ENCODE data around the gene COX19. TPM values are rescaled to one million over a fixed set of nuclear protein-coding genes. Genes with fewer than 3 reads are reported as not detected.

The COX19 gene
- total RNA-seq, 1 experiment from 2014 or later = 24.8 TPM

DNA sequence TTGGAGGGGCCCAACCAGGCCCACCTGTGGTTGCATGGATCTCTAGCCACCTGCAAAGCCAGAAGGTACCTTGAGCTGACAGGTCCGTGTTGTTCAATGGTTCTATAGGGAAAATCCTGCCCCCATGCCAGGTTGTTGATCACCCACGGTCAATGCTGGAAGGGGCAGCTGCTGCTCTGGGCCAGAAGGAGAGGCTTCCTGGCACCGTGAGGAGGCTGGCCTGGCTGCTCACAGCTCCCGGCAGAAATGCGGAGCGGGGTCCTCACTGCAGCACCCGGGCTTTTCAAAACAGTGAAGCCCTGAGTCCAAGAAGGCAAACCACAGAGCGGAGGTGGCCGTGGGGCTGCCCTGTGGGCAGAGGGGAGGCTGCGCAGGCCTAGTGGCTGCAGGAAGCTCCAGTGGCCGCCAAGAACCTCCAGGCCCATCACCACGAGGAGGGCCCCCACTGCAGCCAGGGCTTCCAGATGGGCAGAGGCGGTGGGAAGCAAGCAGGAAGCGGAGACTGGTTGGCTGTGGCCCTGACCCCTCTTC is 44.0 kb upstream of the COX19 start:
- Histone ChIP-seq H3K9me3 (no peaks in the 10 kb centered on the region), H3K4me1 (peaks cover 10% of the 10 kb centered on the region; the same call in 1 of the 2 replicates), H3K36me3 (ENCODE audit: control insufficient read depth, insufficient read depth, low read length) (no peaks in the 10 kb centered on the region), H3K27me3 (replicated peaks; ENCODE audit: control insufficient read depth, insufficient read depth, low read length) (no peaks in the 10 kb centered on the region), H3K4me3 (ENCODE audit: low read depth, low read length) (no peak overlapping the region)
- TF ChIP-seq, protein P1, sequence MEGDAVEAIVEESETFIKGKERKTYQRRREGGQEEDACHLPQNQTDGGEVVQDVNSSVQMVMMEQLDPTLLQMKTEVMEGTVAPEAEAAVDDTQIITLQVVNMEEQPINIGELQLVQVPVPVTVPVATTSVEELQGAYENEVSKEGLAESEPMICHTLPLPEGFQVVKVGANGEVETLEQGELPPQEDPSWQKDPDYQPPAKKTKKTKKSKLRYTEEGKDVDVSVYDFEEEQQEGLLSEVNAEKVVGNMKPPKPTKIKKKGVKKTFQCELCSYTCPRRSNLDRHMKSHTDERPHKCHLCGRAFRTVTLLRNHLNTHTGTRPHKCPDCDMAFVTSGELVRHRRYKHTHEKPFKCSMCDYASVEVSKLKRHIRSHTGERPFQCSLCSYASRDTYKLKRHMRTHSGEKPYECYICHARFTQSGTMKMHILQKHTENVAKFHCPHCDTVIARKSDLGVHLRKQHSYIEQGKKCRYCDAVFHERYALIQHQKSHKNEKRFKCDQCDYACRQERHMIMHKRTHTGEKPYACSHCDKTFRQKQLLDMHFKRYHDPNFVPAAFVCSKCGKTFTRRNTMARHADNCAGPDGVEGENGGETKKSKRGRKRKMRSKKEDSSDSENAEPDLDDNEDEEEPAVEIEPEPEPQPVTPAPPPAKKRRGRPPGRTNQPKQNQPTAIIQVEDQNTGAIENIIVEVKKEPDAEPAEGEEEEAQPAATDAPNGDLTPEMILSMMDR (IDR thresholded peaks at IDR 0.05; ENCODE audit: insufficient read depth in 1 of 2, low read depth in 1 of 2, low read length in 1 of 2, severe bottlenecking in 1 of 2, unreplicated experiment in 1 of 2) = no peak
- peaks cover 36% of the 10 kb centered on the region for H3K36me3 Mint-ChIP-seq (ENCODE audit: insufficient read depth, unreplicated experiment)
- H3K27me3 Mint-ChIP-seq (ENCODE audit: insufficient read depth, unreplicated experiment) = no peaks in the 10 kb centered on the region
- H3K27ac Mint-ChIP-seq (ENCODE audit: unreplicated experiment) = no peak overlapping the region
- no TSS peak for BruUV-seq (replicated peaks)
- no peaks in the 10 kb centered on the region for H3K4me1 Mint-ChIP-seq (ENCODE audit: low read depth, unreplicated experiment)
- no peak for DNase-seq
- H3K4me3 Mint-ChIP-seq (ENCODE audit: unreplicated experiment) = no peak overlapping the region
- H3K9me3 Mint-ChIP-seq (ENCODE audit: unreplicated experiment) = no peaks in the 10 kb centered on the region
- CTCF ChIA-PET = interaction anchor here (0.7 kb wide), 1 partner anchor 49 kb away, joined by 4 read pairs; no protein-coding TSS in a partner anchor
- POLR2A ChIA-PET = no interaction called here
- intact Hi-C loops (cut with micrococcal nuclease; ENCODE audit: unreplicated experiment) = no loop called here

DNA sequence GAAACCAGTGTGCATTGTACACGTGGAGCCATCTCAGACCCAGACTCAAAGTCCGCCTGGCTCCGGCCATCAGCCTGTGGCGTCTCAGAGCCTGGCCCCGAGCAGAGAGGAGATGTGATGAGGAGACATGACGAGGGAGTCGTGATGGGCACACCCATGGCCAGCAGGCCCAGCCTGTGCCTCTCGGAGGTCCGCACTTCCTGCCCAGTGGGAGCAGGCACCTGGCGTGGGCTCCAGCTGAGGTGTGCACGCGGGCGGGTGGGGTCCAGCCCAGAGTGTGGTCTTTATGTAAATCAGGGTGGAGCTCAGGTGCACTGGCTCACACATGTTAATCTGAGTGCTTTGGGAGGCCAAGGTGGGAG is 43.0 kb upstream of the COX19 start:
- intact Hi-C loops (cut with micrococcal nuclease; ENCODE audit: unreplicated experiment) = no loop called here
- no peaks in the 10 kb centered on the region for H3K9me3 Mint-ChIP-seq (ENCODE audit: unreplicated experiment)
- ChIA-PET CTCF (no interaction called here), POLR2A (no interaction called here)
- peak overlapping the region; percentile 59 for H3K27ac Mint-ChIP-seq (ENCODE audit: unreplicated experiment)
- TF ChIP-seq, protein P1 (IDR thresholded peaks at IDR 0.05; ENCODE audit: insufficient read depth in 1 of 2, low read depth in 1 of 2, low read length in 1 of 2, severe bottlenecking in 1 of 2, unreplicated experiment in 1 of 2) = no peak
- Histone ChIP-seq H3K36me3 (ENCODE audit: control insufficient read depth, insufficient read depth, low read length) (no peaks in the 10 kb centered on the region), H3K27me3 (replicated peaks; ENCODE audit: control insufficient read depth, insufficient read depth, low read length) (no peaks in the 10 kb centered on the region), H3K4me1 (peaks cover 10% of the 10 kb centered on the region; the same call in 1 of the 2 replicates), H3K4me3 (ENCODE audit: low read depth, low read length) (no peak overlapping the region), H3K9me3 (no peaks in the 10 kb centered on the region)
- H3K4me3 Mint-ChIP-seq (ENCODE audit: unreplicated experiment) = no peak overlapping the region
- peaks cover 26% of the 10 kb centered on the region for H3K36me3 Mint-ChIP-seq (ENCODE audit: insufficient read depth, unreplicated experiment)
- no TSS peak for BruUV-seq (replicated peaks)
- H3K27me3 Mint-ChIP-seq (ENCODE audit: insufficient read depth, unreplicated experiment) = no peaks in the 10 kb centered on the region
- H3K4me1 Mint-ChIP-seq (ENCODE audit: low read depth, unreplicated experiment) = no peaks in the 10 kb centered on the region
- no peak for DNase-seq

GRCh38 chr7:1017586-1018333 is 42.4 kb upstream of the COX19 start:
- H3K27me3 Mint-ChIP-seq (ENCODE audit: insufficient read depth, unreplicated experiment) = no peaks in the 10 kb centered on the region
- TF ChIP-seq, protein P1 (IDR thresholded peaks at IDR 0.05; ENCODE audit: insufficient read depth in 1 of 2, low read depth in 1 of 2, low read length in 1 of 2, severe bottlenecking in 1 of 2, unreplicated experiment in 1 of 2) = no peak
- H3K4me3 ChIP-seq (ENCODE audit: low read depth, low read length) = no peak overlapping the region
- peaks cover 23% of the 10 kb centered on the region for H3K36me3 Mint-ChIP-seq (ENCODE audit: insufficient read depth, unreplicated experiment)
- intact Hi-C loops (cut with micrococcal nuclease; ENCODE audit: unreplicated experiment) = no loop called here
- H3K9me3 ChIP-seq = no peaks in the 10 kb centered on the region
- H3K27ac Mint-ChIP-seq (ENCODE audit: unreplicated experiment) = peak overlapping the region; percentile 59
- H3K27me3 ChIP-seq (replicated peaks; ENCODE audit: control insufficient read depth, insufficient read depth, low read length) = no peaks in the 10 kb centered on the region
- no TSS peak for BruUV-seq (replicated peaks)
- H3K4me3 Mint-ChIP-seq (ENCODE audit: unreplicated experiment) = no peak overlapping the region
- H3K4me1 ChIP-seq = peaks cover 10% of the 10 kb centered on the region; the same call in 1 of the 2 replicates
- DNase-seq = no peak
- POLR2A ChIA-PET = no interaction called here
- no peaks in the 10 kb centered on the region for H3K36me3 ChIP-seq (ENCODE audit: control insufficient read depth, insufficient read depth, low read length)
- no peaks in the 10 kb centered on the region for H3K9me3 Mint-ChIP-seq (ENCODE audit: unreplicated experiment)
- H3K4me1 Mint-ChIP-seq (ENCODE audit: low read depth, unreplicated experiment) = no peaks in the 10 kb centered on the region
- CTCF ChIA-PET = no interaction called here

All from Caco-2 (cell line).